Right atrium auricular region (tissue), 2 donors: Measurements from ENCODE around the gene SOX8. TPM values are rescaled to one million over a fixed set of nuclear protein-coding genes. Genes with fewer than 3 reads are reported as not detected.
A peak's percentile ranks its signal among the peaks of the same experiment; 100 is the strongest.

Experiments used
- DNase-seq: peaks from one replicate; pipeline ENCODE4 v3.0.0-alpha.2; 2019; ENCODE audit warnings: low spot score
- H3K27ac ChIP-seq, 2 donors: fragments of 200-600 bp; sonication (generic); 1 replicate in 1 of 2; 2 replicates in 1 of 2; pipeline ENCODE4 v1.5.1; 2016 to 2019
- H3K27me3 ChIP-seq, 2 donors: fragments of 200-600 bp; sonication (generic); one replicate each; pipeline versions ENCODE4 v1.5.1 to v1.6.0; 2017 to 2019
- H3K36me3 ChIP-seq: fragments of 200-600 bp; sonication (generic); one replicate; pipeline ENCODE4 v1.5.1; 2016
- H3K4me1 ChIP-seq, 2 donors: fragments of 200-600 bp; sonication (generic); one replicate each; pipeline versions ENCODE4 v1.5.1 to v1.6.0; 2017 to 2019
- H3K4me3 ChIP-seq, 2 donors: fragments of 200-600 bp; sonication (generic); 1 replicate in 1 of 2; 2 replicates in 1 of 2; pipeline ENCODE4 v1.5.1; 2017 to 2019; ENCODE audit warnings: mild to moderate bottlenecking in 1 of 2, moderate library complexity in 1 of 2
- H3K9me3 ChIP-seq, 2 donors: fragments of 200-600 bp; sonication (generic); one replicate each; pipeline ENCODE4 v1.5.1; 2019
- total RNA-seq, 2 donors: library from RNA; depleted of rRNA; stranded (reverse); fragments of >200 nt; gene quantifications; one replicate each; pipeline ENCODE4 v1.1.0, GENCODE V29; 2016
- TF ChIP-seq, protein P1 (sequence below), 2 donors: fragments of 200-600 bp; sonication (generic); IDR thresholded peaks; one replicate each; pipeline ENCODE4 v1.5.1; 2019; ENCODE audit warnings: antibody characterized with exemption in 2 of 2

SOX8 gene
- total RNA-seq, 2 donors from 2014 or later, result 1.0 to 1.6 TPM

- peak; percentile 67 for DNase-seq
- Histone ChIP-seq H3K4me3 (no peak overlapping the region), H3K27ac (peak overlapping the region in 1 of 2 donors; percentile 5), H3K4me1 (peaks cover 0 to 13% of the 10 kb centered on the region in 2 donors), H3K36me3 (no peaks in the 10 kb centered on the region), H3K27me3 (no peaks in the 10 kb centered on the region), H3K9me3 (no peaks in the 10 kb centered on the region)
- TF ChIP-seq, protein P1, sequence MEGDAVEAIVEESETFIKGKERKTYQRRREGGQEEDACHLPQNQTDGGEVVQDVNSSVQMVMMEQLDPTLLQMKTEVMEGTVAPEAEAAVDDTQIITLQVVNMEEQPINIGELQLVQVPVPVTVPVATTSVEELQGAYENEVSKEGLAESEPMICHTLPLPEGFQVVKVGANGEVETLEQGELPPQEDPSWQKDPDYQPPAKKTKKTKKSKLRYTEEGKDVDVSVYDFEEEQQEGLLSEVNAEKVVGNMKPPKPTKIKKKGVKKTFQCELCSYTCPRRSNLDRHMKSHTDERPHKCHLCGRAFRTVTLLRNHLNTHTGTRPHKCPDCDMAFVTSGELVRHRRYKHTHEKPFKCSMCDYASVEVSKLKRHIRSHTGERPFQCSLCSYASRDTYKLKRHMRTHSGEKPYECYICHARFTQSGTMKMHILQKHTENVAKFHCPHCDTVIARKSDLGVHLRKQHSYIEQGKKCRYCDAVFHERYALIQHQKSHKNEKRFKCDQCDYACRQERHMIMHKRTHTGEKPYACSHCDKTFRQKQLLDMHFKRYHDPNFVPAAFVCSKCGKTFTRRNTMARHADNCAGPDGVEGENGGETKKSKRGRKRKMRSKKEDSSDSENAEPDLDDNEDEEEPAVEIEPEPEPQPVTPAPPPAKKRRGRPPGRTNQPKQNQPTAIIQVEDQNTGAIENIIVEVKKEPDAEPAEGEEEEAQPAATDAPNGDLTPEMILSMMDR (IDR thresholded peaks at IDR 0.05), result no peak
Observed at GRCh38 chr16:988471-989353, 7.1 kb downstream of the SOX8 start.

DNA sequence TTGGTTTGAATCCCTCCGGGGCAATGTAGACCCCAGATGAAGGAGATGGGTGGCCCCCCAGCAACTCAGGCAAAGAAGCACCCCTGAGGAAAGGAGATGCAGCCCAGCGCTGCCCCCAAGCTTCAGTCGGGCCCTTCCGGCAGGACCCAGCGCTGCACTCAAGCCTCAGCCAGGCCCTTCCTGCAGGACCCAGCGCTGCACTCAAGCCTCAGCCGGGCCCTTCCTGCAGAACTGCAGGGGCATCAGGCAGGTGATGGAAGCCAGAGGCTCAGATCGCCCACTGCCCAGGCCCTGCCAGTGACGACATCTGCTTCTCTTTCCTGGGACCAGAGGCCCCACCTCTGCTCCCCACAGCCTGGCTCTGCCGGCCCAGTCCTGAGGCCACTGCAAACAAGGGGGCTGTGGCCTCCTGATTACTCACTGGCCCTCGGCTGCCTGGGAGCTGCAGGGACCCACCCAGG lies 7.8 kb downstream of the SOX8 start:
- H3K4me1 ChIP-seq, result peaks cover 0 to 13% of the 10 kb centered on the region in 2 donors
- H3K4me3 ChIP-seq, result no peak overlapping the region
- no peaks in the 10 kb centered on the region for H3K36me3 ChIP-seq
- peaks cover 0 to 1% of the 10 kb centered on the region in 2 donors for H3K9me3 ChIP-seq
- no peak overlapping the region for H3K27ac ChIP-seq
- H3K27me3 ChIP-seq, result no peaks in the 10 kb centered on the region
- DNase-seq, result no peak
- TF ChIP-seq, protein P1 (IDR thresholded peaks at IDR 0.05), result no peak

DNA sequence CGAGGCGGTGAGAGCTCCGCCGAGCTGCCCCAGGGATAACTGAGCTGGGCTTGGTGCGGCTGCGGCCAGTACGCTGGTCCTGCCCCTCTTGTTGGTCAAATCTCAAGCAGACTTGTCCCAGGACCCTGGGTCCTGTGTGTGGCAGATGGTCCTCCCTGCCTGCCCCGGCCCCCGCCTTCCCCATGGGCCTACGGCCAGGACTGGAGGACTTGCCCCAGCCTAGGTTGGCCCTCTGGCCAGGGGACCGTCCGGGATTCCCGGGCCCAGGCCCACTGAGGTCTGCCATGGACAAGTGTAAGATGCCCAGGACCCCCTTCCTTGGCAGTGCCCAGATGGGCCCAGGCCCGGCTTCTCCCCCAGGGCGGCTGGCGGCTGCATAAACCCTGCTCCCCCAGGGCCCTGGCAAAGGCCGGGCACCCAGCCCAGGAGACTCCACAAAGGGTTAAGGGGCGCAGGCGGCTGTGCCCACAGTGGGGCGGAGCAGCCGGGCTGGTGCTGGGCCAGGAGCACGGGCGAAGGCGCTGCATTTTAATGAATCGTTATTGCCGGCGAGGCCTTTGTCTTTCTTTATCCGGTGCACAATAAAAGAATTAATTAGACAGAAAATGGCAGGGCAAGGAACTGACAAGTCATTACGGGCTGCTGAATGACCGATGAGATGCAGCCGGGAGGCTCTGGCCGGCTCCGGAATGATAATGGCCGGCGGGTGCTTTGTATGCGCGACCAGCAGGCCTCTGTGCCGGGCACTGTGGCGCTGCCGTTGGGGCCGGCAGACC lies 9.1 kb downstream of the SOX8 start:
- Histone ChIP-seq H3K36me3 (no peaks in the 10 kb centered on the region), H3K27me3 (no peaks in the 10 kb centered on the region), H3K9me3 (peaks cover 10 to 15% of the 10 kb centered on the region in 2 donors), H3K27ac (no peak overlapping the region), H3K4me1 (peaks cover 0 to 13% of the 10 kb centered on the region in 2 donors), H3K4me3 (no peak overlapping the region)
- DNase-seq, result no peak
- TF ChIP-seq, protein P1 (IDR thresholded peaks at IDR 0.05), result no peak

GRCh38 chr16:991345-991744 lies 9.8 kb downstream of the SOX8 start:
- Histone ChIP-seq H3K27ac (no peak overlapping the region), H3K9me3 (peaks cover 15 to 21% of the 10 kb centered on the region in 2 donors), H3K36me3 (no peaks in the 10 kb centered on the region), H3K4me1 (peaks cover 0 to 13% of the 10 kb centered on the region in 2 donors), H3K27me3 (no peaks in the 10 kb centered on the region), H3K4me3 (no peak overlapping the region)
- TF ChIP-seq, protein P1 (IDR thresholded peaks at IDR 0.05), result no peak
- no peak for DNase-seq

- Histone ChIP-seq H3K27me3 (no peaks in the 10 kb centered on the region), H3K9me3 (peaks cover 15 to 25% of the 10 kb centered on the region in 2 donors), H3K27ac (no peak overlapping the region), H3K4me3 (no peak overlapping the region), H3K36me3 (no peaks in the 10 kb centered on the region), H3K4me1 (peaks cover 0 to 13% of the 10 kb centered on the region in 2 donors)
- TF ChIP-seq, protein P1 (IDR thresholded peaks at IDR 0.05), result no peak
- no peak for DNase-seq
Observed at GRCh38 chr16:991773-992172, 10.2 kb downstream of the SOX8 start.
